ENCODE data around the gene TTC12. TPM values are rescaled to one million over a fixed set of nuclear protein-coding genes. Genes with fewer than 3 reads are reported as not detected.

Gene TTC12
- total and polyA plus RNA-seq, 4 donors = 6.4 to 43.2 (median 19.0) TPM

DNA sequence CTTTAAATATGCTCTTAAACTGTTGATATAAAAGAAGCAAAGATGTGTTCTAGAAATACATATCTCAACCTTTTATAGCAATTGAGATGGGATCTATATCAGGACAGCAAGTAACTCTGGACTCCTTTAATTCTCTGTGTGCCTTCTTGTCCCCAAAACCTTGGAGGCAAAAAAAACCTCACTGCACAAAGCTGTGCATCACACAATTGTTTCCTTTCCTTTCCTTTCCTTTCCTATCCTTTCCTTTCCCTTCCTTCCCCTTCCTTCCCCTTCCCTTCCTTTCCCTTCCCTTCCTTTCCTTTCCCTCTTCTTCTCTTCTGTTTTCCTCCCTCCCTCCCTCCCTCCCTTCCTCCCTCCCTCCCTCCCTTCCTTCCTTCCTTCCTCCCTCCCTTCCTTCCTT lies 9.5 kb upstream of the TTC12 start:
- no peak overlapping the region for H3K27ac ChIP-seq (ENCODE audit: low read depth in 1 of 2, low read length in 1 of 2)
- H3K9ac ChIP-seq (ENCODE audit: insufficient read depth in 1 of 2, low read length in 2 of 2) = no peak overlapping the region
- ATAC-seq (ENCODE audit: insufficient read depth, low FRiP score) (no peak), DNase-seq (no peak)
- no peaks in the 10 kb centered on the region for H3K9me3 ChIP-seq (ENCODE audit: control insufficient read depth in 4 of 4, insufficient read depth in 3 of 4, low read length in 3 of 4)
- TF ChIP-seq, protein P1, sequence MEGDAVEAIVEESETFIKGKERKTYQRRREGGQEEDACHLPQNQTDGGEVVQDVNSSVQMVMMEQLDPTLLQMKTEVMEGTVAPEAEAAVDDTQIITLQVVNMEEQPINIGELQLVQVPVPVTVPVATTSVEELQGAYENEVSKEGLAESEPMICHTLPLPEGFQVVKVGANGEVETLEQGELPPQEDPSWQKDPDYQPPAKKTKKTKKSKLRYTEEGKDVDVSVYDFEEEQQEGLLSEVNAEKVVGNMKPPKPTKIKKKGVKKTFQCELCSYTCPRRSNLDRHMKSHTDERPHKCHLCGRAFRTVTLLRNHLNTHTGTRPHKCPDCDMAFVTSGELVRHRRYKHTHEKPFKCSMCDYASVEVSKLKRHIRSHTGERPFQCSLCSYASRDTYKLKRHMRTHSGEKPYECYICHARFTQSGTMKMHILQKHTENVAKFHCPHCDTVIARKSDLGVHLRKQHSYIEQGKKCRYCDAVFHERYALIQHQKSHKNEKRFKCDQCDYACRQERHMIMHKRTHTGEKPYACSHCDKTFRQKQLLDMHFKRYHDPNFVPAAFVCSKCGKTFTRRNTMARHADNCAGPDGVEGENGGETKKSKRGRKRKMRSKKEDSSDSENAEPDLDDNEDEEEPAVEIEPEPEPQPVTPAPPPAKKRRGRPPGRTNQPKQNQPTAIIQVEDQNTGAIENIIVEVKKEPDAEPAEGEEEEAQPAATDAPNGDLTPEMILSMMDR (IDR thresholded peaks at IDR 0.05; ENCODE audit: control extremely low read depth, extremely low read depth) = no peak
- H3K4me1 ChIP-seq (ENCODE audit: control insufficient read depth in 5 of 5, insufficient read depth in 5 of 5, low read length in 5 of 5) = no peaks in the 10 kb centered on the region
- H3K36me3 ChIP-seq (ENCODE audit: control insufficient read depth in 4 of 4, insufficient read depth in 4 of 4, low read length in 4 of 4) = no peaks in the 10 kb centered on the region
- no peaks in the 10 kb centered on the region for H3K27me3 ChIP-seq (ENCODE audit: control insufficient read depth in 3 of 3, insufficient read depth in 3 of 3, low read length in 2 of 3)
- H3K4me3 ChIP-seq = no peak overlapping the region

DNA sequence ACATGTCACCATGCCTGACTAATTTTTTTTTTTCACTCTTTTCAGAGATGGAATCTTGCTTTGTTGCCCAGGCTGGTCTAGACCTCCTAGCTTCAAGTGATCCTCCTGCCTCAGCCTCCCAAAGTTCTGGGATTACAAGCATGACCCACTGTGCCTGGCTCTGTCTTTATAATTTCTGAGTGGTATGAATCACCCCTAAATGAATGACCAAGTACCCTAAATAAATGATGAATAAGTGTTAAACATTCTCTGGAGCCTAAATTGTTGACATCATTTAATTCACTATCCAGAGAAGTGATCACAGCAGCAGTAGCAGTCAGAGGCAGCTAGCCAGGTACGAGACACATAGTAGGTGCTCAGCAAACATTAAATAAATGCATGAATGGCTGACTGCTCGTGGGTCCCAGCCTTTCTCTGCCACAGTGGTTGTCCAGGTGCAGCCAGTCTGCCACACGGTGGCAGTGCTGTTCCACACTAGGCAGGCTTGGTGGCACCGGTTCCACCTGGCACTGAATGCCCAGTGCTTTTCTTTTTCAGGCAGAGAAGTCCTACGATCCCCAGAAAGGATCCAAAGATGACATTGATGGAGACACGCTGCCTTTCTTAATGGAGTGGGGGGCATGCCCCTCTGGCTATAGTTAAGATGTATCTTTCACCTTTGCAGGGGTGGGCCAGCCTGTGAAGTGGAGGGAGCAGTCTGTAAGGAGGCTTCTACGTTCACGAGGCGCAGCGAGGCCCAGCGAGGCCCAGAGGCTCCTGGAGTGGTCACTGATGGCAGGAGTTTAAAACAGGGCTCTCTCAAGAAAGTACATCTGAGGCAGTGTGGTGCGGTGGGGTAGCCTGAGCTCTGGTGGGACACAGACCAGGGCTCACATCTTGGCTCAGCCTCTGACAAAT lies 8.7 kb upstream of the TTC12 start:
- Histone ChIP-seq H3K4me3 (no peak overlapping the region), H3K9me3 (ENCODE audit: control insufficient read depth in 4 of 4, insufficient read depth in 3 of 4, low read length in 3 of 4) (no peaks in the 10 kb centered on the region), H3K9ac (ENCODE audit: insufficient read depth in 1 of 2, low read length in 2 of 2) (no peak overlapping the region), H3K4me1 (ENCODE audit: control insufficient read depth in 5 of 5, insufficient read depth in 5 of 5, low read length in 5 of 5) (no peaks in the 10 kb centered on the region), H3K27me3 (ENCODE audit: control insufficient read depth in 3 of 3, insufficient read depth in 3 of 3, low read length in 2 of 3) (no peaks in the 10 kb centered on the region), H3K36me3 (ENCODE audit: control insufficient read depth in 4 of 4, insufficient read depth in 4 of 4, low read length in 4 of 4) (no peaks in the 10 kb centered on the region), H3K27ac (ENCODE audit: low read depth in 1 of 2, low read length in 1 of 2) (no peak overlapping the region)
- ATAC-seq (ENCODE audit: insufficient read depth, low FRiP score) = peak; percentile 84
- DNase-seq = peak; percentile 63 to 72 (median 68)
- 47 to 51% methylated on average over 12 of the region's 12 CpGs for WGBS, 2 donors
- TF ChIP-seq, protein P1 (IDR thresholded peaks at IDR 0.05; ENCODE audit: control extremely low read depth, extremely low read depth) = peak; percentile 93

DNA sequence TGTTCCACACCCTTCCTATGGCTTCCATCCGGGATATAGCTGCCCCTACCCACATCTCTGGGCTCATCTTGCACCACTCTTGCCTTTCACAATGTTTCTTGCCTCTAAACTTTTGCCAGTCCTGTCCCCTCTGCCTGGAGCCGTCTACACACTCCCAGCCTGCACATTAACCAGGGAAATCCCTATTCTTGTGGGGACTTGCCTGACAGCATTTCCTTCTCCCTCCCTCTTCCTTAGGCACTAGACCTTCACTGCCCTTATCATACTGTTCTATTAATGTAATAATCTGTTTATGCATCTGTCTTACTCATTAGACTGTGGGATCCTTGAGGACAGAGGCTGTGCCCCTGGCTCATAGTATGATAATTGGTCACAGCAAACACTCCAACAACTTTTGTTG lies 5.8 kb upstream of the TTC12 start:
- no peaks in the 10 kb centered on the region for H3K4me1 ChIP-seq (ENCODE audit: control insufficient read depth in 5 of 5, insufficient read depth in 5 of 5, low read length in 5 of 5)
- no peak overlapping the region for H3K4me3 ChIP-seq
- H3K27me3 ChIP-seq (ENCODE audit: control insufficient read depth in 3 of 3, insufficient read depth in 3 of 3, low read length in 2 of 3) = no peaks in the 10 kb centered on the region
- ATAC-seq (ENCODE audit: insufficient read depth, low FRiP score) (no peak), DNase-seq (no peak)
- 70 to 77% methylated on average over 2 of the region's 2 CpGs for WGBS, 2 donors
- no peak overlapping the region for H3K9ac ChIP-seq (ENCODE audit: insufficient read depth in 1 of 2, low read length in 2 of 2)
- TF ChIP-seq, protein P1 (IDR thresholded peaks at IDR 0.05; ENCODE audit: control extremely low read depth, extremely low read depth) = no peak
- H3K36me3 ChIP-seq (ENCODE audit: control insufficient read depth in 4 of 4, insufficient read depth in 4 of 4, low read length in 4 of 4) = no peaks in the 10 kb centered on the region
- no peaks in the 10 kb centered on the region for H3K9me3 ChIP-seq (ENCODE audit: control insufficient read depth in 4 of 4, insufficient read depth in 3 of 4, low read length in 3 of 4)
- no peak overlapping the region for H3K27ac ChIP-seq (ENCODE audit: low read depth in 1 of 2, low read length in 1 of 2)
